ENCODE measurements around the gene TMED4. TPM values are rescaled to one million over a fixed set of nuclear protein-coding genes. Genes with fewer than 3 reads are reported as not detected.
A peak's percentile ranks its signal among the peaks of the same experiment; 100 is the strongest.
"Not testable (repeated sequence)": the region's sequence is repeated elsewhere in the genome, so short reads cannot be mapped to it uniquely, and the experiment has no call there.

The TMED4 gene
- total RNA-seq, 6 experiments from 2014 or later = 73.7 to 89.7 (median 80.7) TPM

DNA sequence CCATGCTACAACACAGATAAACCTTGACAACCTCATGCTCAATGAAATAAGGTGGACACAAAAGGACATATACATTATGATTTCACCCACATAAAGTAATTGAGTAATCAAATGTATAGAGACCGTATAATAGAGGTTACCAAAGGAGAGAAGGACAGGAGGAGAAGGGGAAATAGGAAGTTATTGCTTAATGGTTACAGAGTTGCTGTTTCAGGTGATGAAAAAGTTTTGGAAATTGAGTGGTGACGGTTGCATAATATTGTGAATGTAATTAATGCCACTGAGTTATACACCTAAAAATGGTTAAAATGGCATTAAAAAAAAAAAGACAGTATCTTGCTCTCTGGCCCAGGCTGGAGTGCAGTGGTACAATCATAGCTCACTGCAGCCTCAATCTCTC lies 22.9 kb upstream of the TMED4 start:
- peaks cover 8% of the 10 kb centered on the region for H3K36me3 Mint-ChIP-seq (ENCODE audit: low read depth)
- H3K4me1 Mint-ChIP-seq (ENCODE audit: low read depth) = peaks cover 29% of the 10 kb centered on the region
- no peaks in the 10 kb centered on the region for H3K9me3 Mint-ChIP-seq
- no peak overlapping the region; the same call in 1 of the 2 replicates for H3K27ac Mint-ChIP-seq
- H3K27me3 Mint-ChIP-seq (ENCODE audit: insufficient read depth) = peaks cover 9% of the 10 kb centered on the region
- H3K4me3 Mint-ChIP-seq = peak overlapping the region; percentile 46
- no peak for DNase-seq
- TF ChIP-seq, protein P1, sequence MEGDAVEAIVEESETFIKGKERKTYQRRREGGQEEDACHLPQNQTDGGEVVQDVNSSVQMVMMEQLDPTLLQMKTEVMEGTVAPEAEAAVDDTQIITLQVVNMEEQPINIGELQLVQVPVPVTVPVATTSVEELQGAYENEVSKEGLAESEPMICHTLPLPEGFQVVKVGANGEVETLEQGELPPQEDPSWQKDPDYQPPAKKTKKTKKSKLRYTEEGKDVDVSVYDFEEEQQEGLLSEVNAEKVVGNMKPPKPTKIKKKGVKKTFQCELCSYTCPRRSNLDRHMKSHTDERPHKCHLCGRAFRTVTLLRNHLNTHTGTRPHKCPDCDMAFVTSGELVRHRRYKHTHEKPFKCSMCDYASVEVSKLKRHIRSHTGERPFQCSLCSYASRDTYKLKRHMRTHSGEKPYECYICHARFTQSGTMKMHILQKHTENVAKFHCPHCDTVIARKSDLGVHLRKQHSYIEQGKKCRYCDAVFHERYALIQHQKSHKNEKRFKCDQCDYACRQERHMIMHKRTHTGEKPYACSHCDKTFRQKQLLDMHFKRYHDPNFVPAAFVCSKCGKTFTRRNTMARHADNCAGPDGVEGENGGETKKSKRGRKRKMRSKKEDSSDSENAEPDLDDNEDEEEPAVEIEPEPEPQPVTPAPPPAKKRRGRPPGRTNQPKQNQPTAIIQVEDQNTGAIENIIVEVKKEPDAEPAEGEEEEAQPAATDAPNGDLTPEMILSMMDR (IDR thresholded peaks at IDR 0.05) = no peak

DNA sequence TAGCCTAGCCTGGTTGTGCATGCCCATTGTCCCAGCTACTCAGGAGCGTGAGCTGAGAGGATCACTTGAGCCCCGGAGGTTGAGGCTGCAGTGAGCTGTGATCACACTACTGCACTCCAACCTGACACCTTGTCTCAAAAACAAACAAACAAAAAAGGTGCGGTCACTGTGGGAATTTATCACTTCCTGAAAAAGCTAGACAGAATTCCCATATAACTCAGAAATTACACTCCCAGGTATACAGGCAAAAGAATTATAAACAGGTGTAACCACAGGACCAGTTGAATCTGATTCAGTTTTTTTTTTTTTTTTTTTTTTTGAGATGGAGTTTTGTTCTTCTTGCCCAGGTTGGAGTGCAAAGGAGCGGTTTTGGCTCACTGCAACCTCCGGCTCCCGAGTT lies 21.2 kb upstream of the TMED4 start:
- H3K36me3 Mint-ChIP-seq (ENCODE audit: low read depth) = peaks cover 8% of the 10 kb centered on the region
- peaks cover 9% of the 10 kb centered on the region for H3K27me3 Mint-ChIP-seq (ENCODE audit: insufficient read depth)
- TF ChIP-seq, protein P1 (IDR thresholded peaks at IDR 0.05) = no peak
- no peak for DNase-seq
- H3K4me1 Mint-ChIP-seq (ENCODE audit: low read depth) = peaks cover 20% of the 10 kb centered on the region
- H3K9me3 Mint-ChIP-seq = no peaks in the 10 kb centered on the region
- no peak overlapping the region for H3K27ac Mint-ChIP-seq
- no peak overlapping the region for H3K4me3 Mint-ChIP-seq

DNA sequence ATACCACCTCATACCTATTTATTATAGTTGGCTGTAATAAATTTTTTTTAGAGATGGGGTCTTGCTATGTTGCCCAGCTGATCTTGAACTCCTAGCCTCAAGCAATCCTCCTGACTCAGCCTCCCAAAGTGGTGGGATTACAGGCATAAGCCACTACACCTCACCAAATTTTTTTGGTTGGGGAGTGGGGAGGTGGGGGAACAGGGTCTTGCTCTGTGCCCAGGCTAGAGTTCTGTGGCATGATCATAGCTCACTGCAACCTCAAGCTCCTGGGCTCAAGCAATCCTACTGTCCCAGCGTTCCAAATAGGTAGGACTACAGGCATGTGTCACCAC lies 20.5 kb upstream of the TMED4 start:
- Mint-ChIP-seq H3K27me3 (ENCODE audit: insufficient read depth) (peaks cover 9% of the 10 kb centered on the region), H3K36me3 (ENCODE audit: low read depth) (peaks cover 8% of the 10 kb centered on the region), H3K27ac (no peak overlapping the region), H3K9me3 (no peaks in the 10 kb centered on the region), H3K4me3 (no peak overlapping the region), H3K4me1 (ENCODE audit: low read depth) (peaks cover 14% of the 10 kb centered on the region)
- TF ChIP-seq, protein P1 (IDR thresholded peaks at IDR 0.05) = no peak
- DNase-seq = no peak

DNA sequence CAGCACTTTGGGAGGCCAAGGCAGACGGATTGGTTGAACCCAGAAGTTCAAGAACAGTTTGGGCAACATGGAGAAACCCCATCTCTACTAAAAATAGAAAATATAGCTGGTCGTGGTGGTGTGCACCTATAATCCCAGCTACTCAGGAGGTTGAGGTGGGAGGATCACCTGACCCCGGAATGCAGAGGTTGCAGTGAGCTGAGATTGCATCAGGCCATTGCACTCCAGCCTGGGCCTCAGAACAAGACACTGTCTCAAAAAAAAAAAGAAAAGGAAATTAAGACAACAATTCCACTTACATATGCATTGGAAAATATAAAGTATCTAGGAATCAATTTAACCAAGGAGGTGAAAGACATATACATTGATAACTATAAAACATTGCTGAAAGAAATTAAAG lies 17.2 kb upstream of the TMED4 start:
- no peak overlapping the region for H3K4me3 Mint-ChIP-seq
- no peaks in the 10 kb centered on the region for H3K9me3 Mint-ChIP-seq
- TF ChIP-seq, protein P1 (IDR thresholded peaks at IDR 0.05) = no peak
- H3K4me1 Mint-ChIP-seq (ENCODE audit: low read depth) = no peaks in the 10 kb centered on the region
- no peaks in the 10 kb centered on the region for H3K36me3 Mint-ChIP-seq (ENCODE audit: low read depth)
- peaks cover 5% of the 10 kb centered on the region for H3K27me3 Mint-ChIP-seq (ENCODE audit: insufficient read depth)
- no peak overlapping the region for H3K27ac Mint-ChIP-seq
- no peak for DNase-seq

DNA sequence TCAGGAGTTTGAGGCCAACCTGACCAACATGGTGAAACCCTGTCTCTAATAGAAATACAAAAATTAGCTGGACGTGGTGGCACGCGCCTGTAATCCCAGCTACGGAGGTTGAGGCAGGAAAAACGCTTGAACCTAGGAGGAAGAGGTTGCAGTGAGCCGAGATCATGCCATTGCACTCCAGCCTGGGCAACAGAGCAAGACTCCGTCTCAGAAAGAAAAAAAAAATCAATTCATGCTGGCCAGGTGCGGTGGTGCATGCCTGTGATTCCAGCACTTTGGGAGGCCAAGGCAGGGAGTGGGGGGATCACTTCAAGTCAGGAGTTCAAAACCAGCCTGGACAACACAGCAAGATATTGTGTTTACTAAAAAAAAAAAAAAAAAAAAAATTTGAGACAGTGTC lies 15.2 kb upstream of the TMED4 start:
- not testable (repeated sequence) for DNase-seq; H3K4me1 Mint-ChIP-seq (ENCODE audit: low read depth); H3K36me3 Mint-ChIP-seq (ENCODE audit: low read depth); H3K4me3 Mint-ChIP-seq; H3K9me3 Mint-ChIP-seq; H3K27ac Mint-ChIP-seq; H3K27me3 Mint-ChIP-seq (ENCODE audit: insufficient read depth)

DNA sequence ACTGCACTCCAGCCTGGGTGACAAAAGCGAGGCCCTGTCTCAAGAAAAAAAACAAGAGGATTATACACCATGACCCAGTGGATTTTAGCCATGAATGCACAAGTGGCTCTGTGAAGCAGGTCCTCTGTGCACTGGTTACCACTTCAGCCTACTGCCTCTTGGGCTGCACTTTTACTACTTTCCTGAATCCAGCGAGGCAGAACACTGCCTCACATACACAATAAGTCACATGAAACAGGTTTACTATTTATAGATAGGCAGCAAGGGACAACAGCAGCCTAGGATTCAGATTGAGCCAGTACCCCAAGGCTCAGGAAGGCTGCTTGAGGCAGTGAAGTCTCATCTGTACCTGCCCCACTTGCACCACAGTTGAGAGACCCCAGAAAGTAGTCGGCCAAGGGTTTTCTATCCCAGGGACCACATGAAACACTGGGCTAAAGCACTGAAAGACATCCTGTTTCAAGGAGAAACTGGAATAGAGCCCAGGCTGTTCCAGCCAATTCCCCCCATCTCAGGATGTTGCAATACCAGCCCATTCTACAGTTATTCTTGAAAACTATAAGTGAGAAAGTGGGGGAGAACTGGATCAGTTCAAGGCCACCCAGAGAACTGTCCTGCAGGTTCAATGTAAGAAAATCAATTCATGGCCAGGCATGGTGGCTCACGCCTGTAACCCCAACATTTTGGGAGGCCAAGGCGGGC lies 14.1 kb upstream of the TMED4 start:
- no peaks in the 10 kb centered on the region for H3K36me3 Mint-ChIP-seq (ENCODE audit: low read depth)
- H3K4me1 Mint-ChIP-seq (ENCODE audit: low read depth) = no peaks in the 10 kb centered on the region
- H3K9me3 Mint-ChIP-seq = no peaks in the 10 kb centered on the region
- peaks cover 6% of the 10 kb centered on the region; the same call in 1 of the 2 replicates for H3K27me3 Mint-ChIP-seq (ENCODE audit: insufficient read depth)
- H3K27ac Mint-ChIP-seq = no peak overlapping the region
- no peak overlapping the region for H3K4me3 Mint-ChIP-seq
- TF ChIP-seq, protein P1 (IDR thresholded peaks at IDR 0.05) = no peak
- DNase-seq = no peak
